Measurements from ENCODE around the gene KRTAP10-3.

The KRTAP10-3 gene

DNA sequence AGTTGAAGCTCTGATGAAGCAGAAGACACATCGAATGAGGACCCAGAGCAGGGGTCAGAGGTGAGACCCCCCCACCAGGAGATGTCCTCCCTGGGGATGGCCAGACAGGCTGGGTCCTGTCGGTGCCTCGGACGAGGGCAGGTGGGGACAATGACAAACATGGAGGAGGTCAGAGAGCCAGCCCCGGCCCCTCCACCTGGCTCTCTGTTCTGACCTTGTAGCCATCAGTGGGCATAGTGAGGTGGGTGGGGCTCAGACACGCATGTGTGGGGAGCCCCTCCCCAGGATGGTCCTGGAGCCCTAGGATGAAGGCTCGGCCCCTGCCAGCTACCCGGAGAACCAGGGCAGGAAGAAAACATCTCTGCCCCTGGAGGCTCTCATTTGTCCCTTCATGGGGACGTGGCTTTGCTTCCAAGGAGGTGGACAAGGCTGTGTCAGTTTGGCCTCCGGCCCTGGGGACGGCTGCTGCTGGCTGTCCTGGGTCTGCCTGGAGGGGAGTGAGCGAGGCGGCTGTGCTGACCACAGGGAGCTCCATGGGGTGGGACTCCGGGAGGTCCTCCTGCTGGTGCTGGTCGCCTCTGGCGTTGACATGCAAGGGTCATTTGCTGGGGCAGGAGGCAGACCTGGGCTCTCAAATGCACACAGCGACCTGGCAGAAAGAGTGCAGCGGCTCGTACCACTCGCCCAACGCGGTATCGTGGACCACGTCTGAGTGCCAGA lies 31.2 kb upstream of the KRTAP10-3 start:
- peak; percentile 4 for DNase-seq

DNA sequence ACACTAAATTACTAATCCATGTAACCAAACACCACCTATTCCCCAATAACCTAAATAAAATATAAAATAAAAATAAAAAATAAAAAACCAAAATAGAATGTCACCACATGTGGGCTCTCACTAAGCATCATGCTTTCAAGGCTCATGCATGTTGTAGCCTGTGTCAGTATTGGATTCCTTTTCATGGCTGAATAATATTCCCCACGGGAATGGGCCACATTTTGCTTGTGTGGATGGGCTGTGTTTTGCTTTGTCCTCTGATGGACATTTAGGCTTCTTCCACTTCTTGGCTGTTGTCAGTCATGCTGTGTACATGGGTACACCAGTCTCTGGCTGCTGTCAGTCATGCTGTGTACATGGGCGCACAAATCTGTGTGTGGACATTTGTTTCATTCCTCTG lies 30.5 kb upstream of the KRTAP10-3 start:
- DNase-seq = no peak

DNA sequence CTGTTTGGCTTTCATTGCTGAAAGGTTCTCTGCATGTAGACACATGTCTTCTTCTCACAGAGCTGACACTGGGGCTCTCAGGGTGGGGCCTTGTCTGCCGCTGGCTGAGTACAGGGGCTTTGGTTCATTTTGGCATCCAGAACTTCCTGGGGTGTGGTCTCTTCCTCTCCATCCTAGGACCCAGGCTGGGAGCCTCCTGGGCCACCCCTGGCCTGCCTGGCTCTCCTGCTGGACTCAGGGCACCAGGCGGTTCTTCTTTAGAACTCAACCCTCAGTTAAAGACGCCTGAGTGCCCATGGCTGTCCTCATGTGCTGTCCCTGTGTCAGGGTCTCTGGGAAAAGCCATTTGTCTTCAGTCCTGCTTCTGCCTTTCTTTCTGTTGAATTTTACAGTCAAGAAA lies 27.3 kb upstream of the KRTAP10-3 start:
- DNase-seq = no peak

DNA sequence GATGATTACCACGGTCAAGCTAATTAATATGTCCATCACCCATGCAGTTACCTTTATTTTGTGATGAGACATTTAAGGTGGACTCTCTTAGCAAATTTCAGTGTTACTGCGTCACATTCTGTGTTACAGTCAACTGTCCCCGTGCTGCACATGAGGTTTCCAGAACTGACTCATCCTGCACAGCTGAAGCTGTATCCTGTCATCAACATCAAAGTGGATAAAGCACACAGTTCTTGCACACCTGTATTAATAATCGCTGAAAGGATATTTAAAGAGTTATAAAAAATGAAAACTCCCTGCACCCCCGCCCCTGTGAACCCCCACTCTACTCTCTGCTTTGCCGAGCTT lies 25.2 kb upstream of the KRTAP10-3 start:
- no peak for DNase-seq

DNA sequence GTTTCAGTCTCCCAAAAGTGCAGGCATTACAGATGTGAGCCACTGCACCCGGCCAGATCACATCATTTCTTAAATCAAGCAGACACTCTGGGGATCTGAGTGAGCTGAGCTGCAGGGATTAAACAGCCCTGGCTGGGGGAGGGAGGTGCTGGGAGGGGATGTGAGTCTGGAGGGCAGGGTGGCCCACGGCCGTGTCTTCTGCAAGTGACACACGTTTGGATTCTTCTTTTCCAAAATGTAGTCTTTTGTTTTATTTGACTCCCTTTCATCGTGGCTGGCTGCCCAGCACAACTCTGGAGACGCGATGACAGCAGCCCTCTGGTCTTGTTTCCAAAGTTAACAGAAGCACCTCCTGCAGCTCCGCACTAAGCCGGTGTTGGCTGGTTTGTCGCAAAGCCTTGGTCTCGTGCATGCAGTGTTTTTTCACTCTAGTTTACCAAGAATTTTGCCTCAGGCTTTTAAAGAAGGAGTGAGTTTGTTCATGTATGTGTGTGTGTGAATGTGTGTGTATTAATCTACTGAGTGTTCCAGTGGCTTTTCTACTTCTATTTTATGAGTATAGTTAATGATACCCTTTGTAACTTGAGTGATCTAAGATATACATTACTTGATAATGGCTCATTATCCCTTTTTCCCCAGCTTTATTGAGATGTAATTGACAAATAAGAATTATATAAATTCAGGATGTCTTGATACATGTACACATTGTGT lies 24.6 kb upstream of the KRTAP10-3 start:
- peak; percentile 18 for DNase-seq

GRCh38 chr21:44582055-44582454 lies 23.5 kb upstream of the KRTAP10-3 start:
- DNase-seq = no peak

DNA sequence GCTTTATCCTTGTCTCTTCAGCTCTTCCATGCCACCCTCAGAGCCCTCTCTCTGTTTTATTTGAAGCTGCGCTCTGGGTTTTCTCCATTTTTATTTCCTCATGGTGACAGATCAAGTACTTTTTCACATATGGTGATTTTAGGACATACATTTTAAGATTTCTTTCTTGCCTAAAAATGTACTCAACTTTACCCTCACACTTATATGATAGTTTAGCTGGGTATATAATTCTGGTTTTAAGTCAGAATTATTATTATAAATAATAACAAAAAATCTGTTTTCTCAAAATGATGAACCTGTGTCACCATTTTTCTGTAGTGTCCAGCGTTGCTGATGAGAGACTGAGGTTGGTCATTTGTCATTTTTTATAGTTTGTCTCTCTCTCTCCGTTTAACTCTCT lies 22.6 kb upstream of the KRTAP10-3 start:
- no peak for DNase-seq

DNA sequence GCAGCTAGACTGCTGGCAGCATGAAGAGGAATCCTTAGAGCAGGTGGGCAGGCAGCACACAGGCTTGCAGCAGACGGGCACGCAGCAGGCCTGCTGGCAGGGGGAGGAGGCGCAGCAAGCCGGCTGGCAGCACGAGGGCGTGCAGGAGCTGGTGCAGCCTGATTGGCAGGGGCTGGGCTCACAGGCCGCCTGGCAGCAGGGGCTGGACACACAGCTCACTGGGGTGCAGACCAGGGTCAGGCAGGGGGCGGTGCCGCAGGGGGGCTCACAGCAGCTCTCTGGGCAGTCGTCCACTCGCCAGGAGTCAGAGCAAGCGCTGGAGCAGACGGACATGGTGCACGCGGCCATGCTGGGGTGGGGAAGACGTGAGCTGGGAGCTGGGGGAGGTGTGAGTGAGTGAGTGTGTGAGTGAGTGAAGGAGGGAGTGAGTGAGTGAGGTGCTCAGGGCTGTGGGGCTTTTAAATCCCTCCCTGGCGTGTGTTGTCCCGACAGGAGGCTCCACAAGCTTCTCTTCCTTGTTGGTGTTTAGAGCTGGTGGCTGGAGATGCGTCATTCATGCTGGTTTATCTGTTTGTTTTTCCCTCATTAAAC lies 21.7 kb upstream of the KRTAP10-3 start, which contains the start of gene KRTAP10-5:
TSS of gene KRTAP10-5 (minus strand) at position 374 of the 591 bp plus-strand sequence. CDS start at position 348, 26 bp downstream.
- peak; percentile 14 for DNase-seq

DNA sequence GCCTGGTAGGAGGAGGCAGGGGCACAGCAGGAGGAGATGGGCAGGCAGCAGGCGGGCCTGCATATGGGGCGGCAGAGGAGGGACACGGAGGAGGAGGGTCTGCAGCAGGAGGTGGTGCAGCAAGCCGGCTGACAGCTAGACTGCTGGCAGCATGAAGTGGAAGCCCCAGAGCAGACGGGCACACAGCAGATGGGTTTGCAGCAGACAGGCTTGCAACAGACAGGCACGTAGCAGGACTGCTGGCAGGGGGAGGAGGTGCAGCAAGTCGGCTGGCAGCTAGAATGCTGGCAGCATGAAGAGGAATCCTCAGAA lies 21.2 kb upstream of the KRTAP10-3 start:
- peak; percentile 17 for DNase-seq

DNA sequence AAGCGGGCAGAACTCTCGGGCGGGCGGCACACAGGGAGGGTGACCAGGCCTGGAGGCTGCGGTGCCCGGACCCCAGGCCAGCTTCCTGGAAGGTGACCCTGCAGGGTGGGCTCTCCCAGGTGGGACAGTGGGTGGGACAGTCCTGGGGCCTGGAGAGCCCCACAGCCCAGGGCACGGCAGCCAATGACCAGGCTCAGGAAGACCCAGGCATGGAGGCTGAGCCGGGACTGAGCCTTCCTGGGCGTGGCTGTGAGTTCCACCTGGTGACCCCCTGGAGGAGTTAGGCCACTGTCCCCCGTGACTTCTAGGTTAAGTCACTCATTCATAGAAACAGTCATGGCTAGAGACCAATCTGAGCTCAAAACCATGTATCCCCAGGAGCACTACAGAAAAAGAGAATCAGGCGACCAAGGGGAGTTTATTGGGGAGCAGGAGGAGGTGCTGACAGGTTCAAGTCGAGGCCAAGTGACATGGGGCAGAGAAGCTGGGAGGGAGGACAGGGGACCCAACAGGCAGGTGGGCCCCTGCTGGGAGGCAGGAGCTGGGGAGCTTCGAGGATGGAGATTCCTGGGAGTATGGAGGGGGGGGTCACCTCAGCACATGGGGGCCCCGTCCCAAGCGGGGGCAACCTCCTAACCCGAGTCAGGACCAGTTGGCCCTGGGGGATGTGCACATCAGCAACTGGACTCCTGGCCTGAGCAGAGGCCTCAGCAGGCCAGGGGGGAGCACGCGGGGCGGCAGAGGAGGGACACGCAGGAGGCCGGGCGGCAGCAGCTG lies 20.6 kb upstream of the KRTAP10-3 start:
- peak; percentile 8 for DNase-seq

DNA sequence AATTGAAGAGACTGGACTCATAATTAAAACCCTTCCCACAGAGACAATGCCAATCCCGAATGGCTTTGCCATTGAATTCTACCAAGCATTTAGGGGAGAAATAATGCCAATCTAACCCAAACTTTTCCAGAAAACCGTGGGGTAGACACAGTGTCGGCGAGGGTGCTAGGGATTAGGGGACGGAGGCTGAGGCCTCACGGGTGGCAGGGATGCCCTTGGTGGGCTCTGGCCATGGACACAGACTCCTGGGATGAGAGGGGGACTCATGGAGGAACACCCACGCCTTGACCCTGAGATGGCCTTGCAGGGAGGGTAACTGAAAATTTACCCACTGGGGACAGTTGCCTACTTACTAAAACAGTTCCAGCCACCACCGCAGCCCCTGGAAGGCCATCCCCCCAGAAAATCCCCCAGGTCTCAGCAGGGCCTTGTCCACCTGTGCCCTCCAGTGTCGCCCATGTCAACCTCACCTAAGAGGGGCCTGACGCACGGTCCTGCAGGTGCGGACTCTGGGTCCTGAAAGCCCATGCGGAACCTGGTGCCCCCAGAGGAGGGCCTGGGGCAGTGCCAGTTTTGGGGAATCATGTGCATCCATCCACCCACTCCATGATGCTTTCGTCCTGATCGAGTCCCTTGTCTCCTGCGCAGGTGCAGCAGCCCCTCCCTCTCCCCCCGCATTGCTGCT lies 19.9 kb upstream of the KRTAP10-3 start:
- DNase-seq = peak; percentile 10

- DNase-seq = no peak
Measured at GRCh38 chr21:44576025-44576420, 17.4 kb upstream of the KRTAP10-3 start.

- DNase-seq = peak; percentile 8
Measured at GRCh38 chr21:44575307-44576024, 16.9 kb upstream of the KRTAP10-3 start.

DNA sequence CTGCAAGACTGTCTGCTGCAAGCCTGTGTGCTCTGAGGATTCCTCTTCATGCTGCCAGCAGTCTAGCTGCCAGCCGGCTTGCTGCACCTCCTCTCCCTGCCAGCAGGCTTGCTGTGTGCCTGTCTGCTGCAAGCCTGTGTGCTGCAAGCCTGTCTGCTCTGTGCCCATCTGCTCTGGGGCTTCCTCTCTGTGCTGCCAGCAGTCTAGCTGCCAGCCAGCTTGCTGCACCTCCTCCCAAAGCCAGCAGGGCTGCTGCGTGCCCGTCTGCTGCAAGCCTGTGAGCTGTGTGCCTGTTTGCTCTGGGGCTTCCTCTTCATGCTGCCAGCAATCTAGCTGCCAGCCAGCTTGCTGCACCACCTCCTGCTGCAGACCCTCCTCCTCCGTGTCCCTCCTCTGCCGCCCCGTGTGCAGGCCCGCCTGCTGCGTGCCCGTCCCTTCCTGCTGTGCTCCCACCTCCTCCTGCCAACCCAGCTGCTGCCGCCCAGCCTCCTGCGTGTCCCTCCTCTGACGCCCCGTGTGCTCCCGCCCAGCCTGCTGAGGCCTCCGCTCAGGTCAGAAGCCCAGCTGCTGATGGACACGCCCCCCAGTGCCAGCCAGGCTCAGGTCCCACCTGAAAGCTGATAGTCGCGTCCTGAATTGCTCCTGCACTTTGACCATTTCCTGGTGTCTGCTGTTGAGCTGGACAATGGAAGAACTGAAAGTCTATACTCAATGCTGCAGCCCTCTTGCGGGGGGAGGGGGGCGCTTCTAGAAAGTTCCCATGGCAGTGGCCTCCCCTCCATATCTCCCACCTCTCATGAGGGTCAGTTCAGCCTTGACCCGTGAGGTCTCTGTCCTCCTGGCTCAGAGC lies 16.1 kb upstream of the KRTAP10-3 start:
- peak; percentile 4 for DNase-seq

- peak; percentile 20 for DNase-seq
Measured at GRCh38 chr21:44573630-44574456, 15.2 kb upstream of the KRTAP10-3 start, which contains the start of gene KRTAP10-4. Gene KRTAP10-4 (plus strand): TSS chr21:44573729. CDS start chr21:44573759, 30 bp downstream.

GRCh38 chr21:44572959-44573583 lies 14.5 kb upstream of the KRTAP10-3 start:
- peak; percentile 19 for DNase-seq

DNA sequence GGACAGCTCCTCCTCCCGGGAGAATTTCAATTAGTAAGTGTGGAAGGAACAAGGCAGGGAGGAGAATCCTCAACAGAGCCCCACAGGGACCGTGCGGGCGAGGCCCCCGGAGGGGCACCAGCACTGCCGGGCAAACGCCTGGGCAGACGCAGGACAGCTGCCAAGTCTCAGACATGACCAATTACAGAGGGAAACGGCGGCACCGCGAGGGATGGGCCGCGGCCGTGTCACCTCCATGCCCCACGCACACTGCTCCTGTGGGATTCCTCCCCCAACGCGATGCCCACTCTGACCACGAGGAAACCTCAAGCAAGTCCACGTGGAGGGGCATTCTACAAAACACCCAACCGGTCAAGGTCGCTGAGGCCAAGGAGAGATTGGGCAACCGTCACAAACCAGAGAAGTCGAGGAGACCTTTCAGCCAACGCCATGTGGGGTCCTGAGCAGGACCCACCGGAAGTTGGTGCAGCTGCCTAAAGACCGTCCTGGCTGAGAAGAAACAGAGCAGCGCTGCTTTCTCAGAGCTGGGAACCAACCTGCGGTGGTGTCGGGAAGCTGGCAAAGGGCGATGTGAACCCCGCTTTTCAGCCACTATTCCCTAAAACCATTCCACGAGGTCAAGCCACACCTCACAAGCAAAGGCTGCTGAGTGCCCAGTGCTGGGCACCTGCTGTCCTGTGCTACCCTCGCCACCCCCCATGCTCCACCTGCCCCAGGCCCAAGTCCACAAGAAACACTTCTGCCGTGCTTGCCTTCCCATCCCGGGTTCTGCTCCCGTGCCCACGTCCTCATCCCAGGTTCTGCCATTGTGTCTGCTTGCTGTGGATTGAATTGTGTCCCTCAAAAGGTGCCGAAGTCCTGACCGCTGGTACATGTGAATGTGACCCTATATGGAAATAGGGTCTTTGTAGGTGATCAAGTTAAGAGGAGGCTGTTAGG lies 13.5 kb upstream of the KRTAP10-3 start:
- peak; percentile 17 for DNase-seq

GRCh38 chr21:44571296-44571695 lies 12.7 kb upstream of the KRTAP10-3 start:
- DNase-seq = no peak

Measured in stimulated activated CD8-positive, alpha-beta memory T cell treated with anti-CD3 and anti-CD28 coated beads, Interleukin-4, amount 100 ng/mL, for 48 hours (primary cell).